Stomach (tissue), 9 donors: ENCODE data around the gene C1QC. TPM values are rescaled to one million over a fixed set of nuclear protein-coding genes. Genes with fewer than 3 reads are reported as not detected.

Experiments
- DNase-seq, 2 donors: peaks; one replicate each; pipeline versions ENCODE4 v3.0.0 to v3.0.0-alpha.2; 2013 to 2019
- H3K27ac ChIP-seq, 5 donors: fragments of 200-600 bp in 4 of 5; sonication (generic) in 4 of 5; one replicate each; pipeline ENCODE4 v1.5.1; 2013 to 2019; ENCODE audit warnings: mild to moderate bottlenecking in 1 of 5, moderate library complexity in 1 of 5
- H3K27me3 ChIP-seq, 3 donors: fragments of 200-600 bp; sonication (generic); one replicate each; pipeline ENCODE4 v1.5.1; 2017 to 2019; ENCODE audit warnings: mixed run types in 1 of 3
- H3K36me3 ChIP-seq, 4 donors: fragments of 200-600 bp; sonication (generic); 1 replicate in 3 of 4; 2 replicates in 1 of 4; pipeline ENCODE4 v1.5.1; 2016 to 2019
- H3K4me1 ChIP-seq, 4 donors: fragments of 200-600 bp; sonication (generic); one replicate each; pipeline ENCODE4 v1.5.1; 2016 to 2019
- H3K4me3 ChIP-seq, 4 donors: fragments of 200-600 bp; sonication (generic) in 3 of 4; one replicate each; pipeline ENCODE4 v1.5.1; 2016 to 2019; ENCODE audit warnings: mild to moderate bottlenecking in 1 of 4
- H3K9me3 ChIP-seq, 4 donors: fragments of 200-600 bp; sonication (generic); one replicate each; pipeline ENCODE4 v1.5.1; 2016 to 2019
- EP300 ChIP-seq: sonication (generic); formaldehyde crosslinking; IDR thresholded peaks from one replicate; pipeline ENCODE4 v1.6.1; 2017; ENCODE audit warnings: antibody characterized with exemption
- POLR2A ChIP-seq, 4 donors: fragments of 450-650 bp; IDR thresholded peaks; one replicate each; pipeline ENCODE4 v1.6.1; 2016; ENCODE audit warnings: antibody characterized with exemption in 4 of 4, control low read depth in 2 of 4, mild to moderate bottlenecking in 1 of 4, moderate library complexity in 1 of 4
- POLR2AphosphoS5 ChIP-seq, 3 donors: sonication (generic); formaldehyde crosslinking; IDR thresholded peaks; one replicate each; pipeline ENCODE4 v1.6.1; 2016; ENCODE audit warnings: antibody characterized with exemption in 3 of 3
- WGBS, 5 donors: extraction: QIAGEN DNeasy Blood & Tissue Kit in 3 of 5; methylation state at CpG; one replicate each; pipeline versions ENCODE4 v1.1.5 to v1.1.7; 2013 to 2018; 5-methylcytosine and 5-hydroxymethylcytosine counted together
- intact Hi-C: fragments of 100-400 bp; cut with DNase I; formaldehyde crosslinking; loops from one replicate; pipeline ENCODE4 v1.15.1; 2023; ENCODE audit warnings: low total_unique reads
- polyA plus RNA-seq, 3 donors: library from polyadenylated mRNA; stranded (reverse); fragments of 200-250 nt; gene quantifications; one replicate each; pipeline ENCODE4 v1.2.3, GENCODE V29; 2013
- total RNA-seq, 5 donors: library from RNA; depleted of rRNA; stranded (reverse); fragments of >200 nt; gene quantifications; one replicate each; pipeline versions ENCODE4 v1.1.0 to v1.2.3, GENCODE V29; 2014 to 2016
- TF ChIP-seq, protein P1 (sequence below), 7 experiments: fragments of 450-650 bp in 4 of 7; fragments of 200-600 bp in 3 of 7; sonication (generic) in 3 of 7; IDR thresholded peaks; one replicate each; pipeline ENCODE4 v1.5.1; 2016 to 2019; ENCODE audit warnings: antibody characterized with exemption in 7 of 7, control low read depth in 2 of 7, mild to moderate bottlenecking in 1 of 7
- donor health status: healthy with polysubstance abuse.
- donor health status: Bipolar disorder and iron deficiency.
- donor health status: healthy.

The C1QC gene
- total and polyA plus RNA-seq, 8 donors: 27.8 to 181 (median 60.5) TPM

DNA sequence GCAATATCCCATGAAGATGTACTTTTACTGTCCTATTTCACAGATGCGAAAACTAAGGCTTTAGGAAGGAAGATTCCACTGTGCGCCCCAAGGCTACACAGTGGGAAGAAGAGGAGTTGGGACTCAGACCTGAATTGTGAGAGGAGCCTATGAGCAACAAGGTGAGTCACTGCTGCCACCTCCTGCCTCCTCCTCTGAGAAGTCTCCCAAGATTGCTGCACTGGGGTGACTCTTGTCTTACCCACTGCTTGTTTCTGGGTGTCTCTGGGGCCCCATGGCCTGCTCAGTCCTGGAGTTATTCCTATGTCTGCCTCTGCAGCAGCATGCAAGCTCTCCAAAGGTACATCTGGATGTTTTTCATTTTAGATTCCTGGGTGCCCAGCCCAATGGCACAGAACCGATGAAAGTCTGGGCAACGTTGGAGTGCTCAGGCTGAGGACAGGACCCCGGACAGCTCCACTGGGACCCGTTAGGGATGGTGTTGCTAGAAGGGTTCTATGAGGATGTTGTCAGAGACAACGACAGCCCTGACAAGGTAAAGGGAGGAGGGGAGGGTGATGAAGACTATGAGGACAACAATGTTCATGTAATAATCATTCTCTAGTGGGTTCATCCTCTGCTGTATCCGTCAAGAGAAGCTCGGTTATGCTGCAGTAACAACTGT, 18.0 kb upstream of the C1QC start:
- Histone ChIP-seq H3K27ac (no peak overlapping the region), H3K9me3 (no peaks in the 10 kb centered on the region), H3K36me3 (no peaks in the 10 kb centered on the region), H3K4me3 (no peak overlapping the region), H3K4me1 (peaks cover 0 to 7% (median 2%) of the 10 kb centered on the region in 4 donors), H3K27me3 (peaks cover 0 to 86% (median 22%) of the 10 kb centered on the region in 3 donors)
- intact Hi-C loops: no loop called here
- WGBS, 5 donors: 34 to 44% (median 41%) methylated on average over 9 of the region's 9 CpGs
- DNase-seq: peak in 1 of 2 donors; percentile 40
- TF ChIP-seq, protein P1, sequence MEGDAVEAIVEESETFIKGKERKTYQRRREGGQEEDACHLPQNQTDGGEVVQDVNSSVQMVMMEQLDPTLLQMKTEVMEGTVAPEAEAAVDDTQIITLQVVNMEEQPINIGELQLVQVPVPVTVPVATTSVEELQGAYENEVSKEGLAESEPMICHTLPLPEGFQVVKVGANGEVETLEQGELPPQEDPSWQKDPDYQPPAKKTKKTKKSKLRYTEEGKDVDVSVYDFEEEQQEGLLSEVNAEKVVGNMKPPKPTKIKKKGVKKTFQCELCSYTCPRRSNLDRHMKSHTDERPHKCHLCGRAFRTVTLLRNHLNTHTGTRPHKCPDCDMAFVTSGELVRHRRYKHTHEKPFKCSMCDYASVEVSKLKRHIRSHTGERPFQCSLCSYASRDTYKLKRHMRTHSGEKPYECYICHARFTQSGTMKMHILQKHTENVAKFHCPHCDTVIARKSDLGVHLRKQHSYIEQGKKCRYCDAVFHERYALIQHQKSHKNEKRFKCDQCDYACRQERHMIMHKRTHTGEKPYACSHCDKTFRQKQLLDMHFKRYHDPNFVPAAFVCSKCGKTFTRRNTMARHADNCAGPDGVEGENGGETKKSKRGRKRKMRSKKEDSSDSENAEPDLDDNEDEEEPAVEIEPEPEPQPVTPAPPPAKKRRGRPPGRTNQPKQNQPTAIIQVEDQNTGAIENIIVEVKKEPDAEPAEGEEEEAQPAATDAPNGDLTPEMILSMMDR (IDR thresholded peaks at IDR 0.05): no peak
- TF ChIP-seq POLR2AphosphoS5 (IDR thresholded peaks at IDR 0.05) (no peak), EP300 (no peak), POLR2A (IDR thresholded peaks at IDR 0.05) (no peak)

DNA sequence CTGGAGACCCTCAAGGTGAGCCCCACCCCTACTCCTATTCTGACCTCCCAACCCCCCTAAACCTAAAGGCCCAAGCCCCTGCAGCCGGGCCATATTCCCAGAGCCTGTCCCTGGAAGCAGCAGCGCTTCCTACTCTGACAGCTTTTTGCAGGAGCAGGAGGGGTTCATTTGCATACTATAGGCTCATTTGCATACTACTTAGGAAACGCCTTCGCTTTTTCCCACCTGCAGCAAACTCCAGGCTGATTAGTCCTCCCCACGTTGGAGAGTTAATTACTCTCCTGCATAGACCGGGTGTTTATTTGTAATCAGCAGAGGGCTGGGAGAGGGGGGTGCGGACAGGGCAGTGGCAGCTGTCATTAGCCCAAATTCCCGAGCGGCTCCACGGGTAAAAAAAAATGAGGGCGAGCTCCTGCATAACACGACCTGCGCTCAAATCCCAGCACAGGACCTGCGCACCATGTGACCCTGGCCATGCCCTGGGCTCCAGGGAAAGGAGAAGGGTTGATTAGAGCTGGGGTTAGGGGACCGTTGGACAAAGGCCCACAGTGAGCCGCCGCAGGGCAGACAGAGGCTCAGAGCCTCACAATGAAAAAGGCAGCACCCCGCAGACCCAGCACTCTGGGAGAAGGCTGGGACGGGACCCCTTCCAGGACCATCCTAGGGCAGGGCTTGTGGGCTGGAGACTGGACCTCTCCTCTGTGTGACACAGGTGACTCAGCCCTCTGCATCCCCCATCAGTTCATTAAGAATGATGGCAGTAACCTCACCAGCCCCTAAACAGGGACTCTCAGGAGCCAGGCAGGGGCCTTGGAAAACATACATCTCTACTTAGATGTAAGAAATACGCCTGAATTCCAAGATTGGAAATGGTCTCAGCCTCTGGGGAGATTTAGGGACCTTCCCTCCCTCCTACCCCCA, 16.9 kb upstream of the C1QC start:
- no peak overlapping the region for H3K27ac ChIP-seq
- no peak for DNase-seq
- no peak overlapping the region for H3K4me3 ChIP-seq
- TF ChIP-seq, protein P1 (IDR thresholded peaks at IDR 0.05): no peak
- TF ChIP-seq EP300 (no peak), POLR2A (IDR thresholded peaks at IDR 0.05) (no peak), POLR2AphosphoS5 (IDR thresholded peaks at IDR 0.05) (no peak)
- no peaks in the 10 kb centered on the region for H3K36me3 ChIP-seq
- 16 to 20% (median 19%) methylated on average over 20 of the region's 20 CpGs for whole genome bisulfite sequencing, 5 donors
- H3K9me3 ChIP-seq: no peaks in the 10 kb centered on the region
- peaks cover 0 to 79% (median 20%) of the 10 kb centered on the region in 3 donors for H3K27me3 ChIP-seq
- peaks cover 0 to 7% (median 2%) of the 10 kb centered on the region in 4 donors for H3K4me1 ChIP-seq
- intact Hi-C loops: no loop called here

DNA sequence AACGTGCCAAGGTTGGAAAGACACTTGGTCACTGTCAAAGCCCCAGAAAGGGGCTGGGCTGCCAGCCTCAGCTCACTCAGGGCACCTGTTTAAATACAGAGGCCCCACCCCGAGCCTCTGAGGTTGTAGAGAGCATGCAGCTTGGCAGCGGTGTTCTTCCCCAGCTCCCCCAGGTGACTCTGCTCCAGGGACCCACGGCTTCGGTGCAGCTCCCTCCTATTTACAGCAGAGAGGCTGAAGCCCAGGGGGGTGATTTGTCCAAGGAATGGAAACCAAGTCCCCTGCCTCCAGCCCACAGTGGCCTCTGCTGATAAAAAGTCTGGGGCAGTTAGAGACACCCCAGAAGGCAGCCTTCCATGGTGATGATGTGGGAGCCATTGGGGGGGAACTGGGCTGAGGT, 16.1 kb upstream of the C1QC start:
- Histone ChIP-seq H3K27me3 (peaks cover 0 to 71% (median 20%) of the 10 kb centered on the region in 3 donors), H3K4me3 (no peak overlapping the region), H3K9me3 (no peaks in the 10 kb centered on the region), H3K36me3 (no peaks in the 10 kb centered on the region), H3K4me1 (peaks cover 0 to 7% (median 2%) of the 10 kb centered on the region in 4 donors), H3K27ac (no peak overlapping the region)
- DNase-seq: no peak
- intact Hi-C loops: no loop called here
- TF ChIP-seq, protein P1 (IDR thresholded peaks at IDR 0.05): no peak
- TF ChIP-seq POLR2A (IDR thresholded peaks at IDR 0.05) (no peak), EP300 (no peak), POLR2AphosphoS5 (IDR thresholded peaks at IDR 0.05) (no peak)
- WGBS, 5 donors: 24 to 44% (median 31%) methylated on average over 3 to 5 of the region's 5 CpGs

DNA sequence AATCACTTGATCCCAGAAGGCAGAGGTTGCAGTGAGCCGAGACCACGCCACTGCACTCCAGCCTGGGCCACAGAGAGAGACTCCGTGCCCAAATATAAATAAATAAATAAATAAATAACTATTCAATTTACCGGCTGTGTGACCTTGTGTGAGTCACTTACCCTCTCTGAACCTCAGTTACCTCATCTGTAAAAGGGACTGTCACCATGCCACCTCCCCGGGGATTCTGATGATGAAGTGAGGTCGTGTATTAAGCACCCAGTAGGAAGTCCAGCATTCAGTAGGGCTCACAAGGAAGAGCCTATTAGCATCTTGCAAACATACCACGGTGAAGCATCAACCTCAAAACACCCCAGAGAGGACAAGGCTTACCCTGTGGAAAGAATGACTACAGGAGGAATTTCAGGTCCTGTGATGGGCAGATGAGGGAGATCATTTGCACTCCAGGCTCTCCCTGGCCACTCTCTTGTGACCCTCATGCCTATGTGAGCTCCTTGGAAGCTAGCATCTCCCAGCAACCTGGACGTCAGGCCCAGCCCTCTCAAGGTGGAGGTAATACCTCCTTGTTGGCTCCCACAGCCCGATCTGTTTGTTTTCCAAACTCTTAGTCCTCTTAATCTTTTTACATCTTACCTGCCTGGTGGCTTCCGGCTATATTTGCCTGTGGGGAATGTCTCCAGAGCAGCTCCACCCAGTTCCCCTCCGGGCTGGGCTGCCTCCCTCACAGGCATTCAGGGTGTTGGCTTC, 14.6 kb upstream of the C1QC start:
- TF ChIP-seq POLR2A (IDR thresholded peaks at IDR 0.05) (no peak), POLR2AphosphoS5 (IDR thresholded peaks at IDR 0.05) (no peak), EP300 (no peak)
- TF ChIP-seq, protein P1 (IDR thresholded peaks at IDR 0.05): no peak
- DNase-seq: no peak
- Histone ChIP-seq H3K27ac (no peak overlapping the region), H3K4me3 (no peak overlapping the region), H3K36me3 (no peaks in the 10 kb centered on the region), H3K9me3 (no peaks in the 10 kb centered on the region), H3K4me1 (peaks cover 0 to 7% (median 2%) of the 10 kb centered on the region in 4 donors), H3K27me3 (peaks cover 0 to 66% (median 20%) of the 10 kb centered on the region in 3 donors)
- 36 to 44% (median 43%) methylated on average over 11 of the region's 11 CpGs for WGBS, 5 donors
- intact Hi-C loops: no loop called here
